Sigmoid colon (tissue), 4 donors: Measurements from ENCODE around the gene IER5.

Source experiments
- CTCF ChIP-seq, 4 experiments: fragments of 450-650 bp in 3 of 4; fragments of 200-600 bp in 1 of 4; IDR thresholded peaks; one replicate each; pipeline ENCODE4 v1.5.1; 2016 to 2019; ENCODE audit warnings: antibody characterized with exemption in 4 of 4, mild to moderate bottlenecking in 3 of 4, moderate library complexity in 2 of 4
- EP300 ChIP-seq, 4 donors: sonication (generic); formaldehyde crosslinking; IDR thresholded peaks; one replicate each; pipeline ENCODE4 v1.6.1; 2017; ENCODE audit warnings: antibody characterized with exemption in 4 of 4
- POLR2A ChIP-seq, 2 donors: fragments of 450-650 bp; IDR thresholded peaks; one replicate each; pipeline ENCODE4 v1.6.1; 2016; ENCODE audit warnings: antibody characterized with exemption in 2 of 2, mild to moderate bottlenecking in 2 of 2, moderate library complexity in 2 of 2
- POLR2AphosphoS5 ChIP-seq, 4 donors: sonication (generic); formaldehyde crosslinking; IDR thresholded peaks; one replicate each; pipeline ENCODE4 v1.6.1; 2017; ENCODE audit warnings: antibody characterized with exemption in 4 of 4

- TF ChIP-seq CTCF (IDR thresholded peaks at IDR 0.05) = no peak
- no peak for TF ChIP-seq POLR2A (IDR thresholded peaks at IDR 0.05)
- no peak for TF ChIP-seq POLR2AphosphoS5 (IDR thresholded peaks at IDR 0.05)
- no peak for TF ChIP-seq EP300 (IDR thresholded peaks at IDR 0.05)
Observed at GRCh38 chr1:181102841-181103240, 14.3 kb downstream of the IER5 start.
